ENCODE results near the gene GPT2.

- no peak for TF ChIP-seq CTCF (IDR thresholded peaks at IDR 0.05; ENCODE audit: insufficient read depth, low read depth, low read length)
- TF ChIP-seq EZH2 (IDR thresholded peaks at IDR 0.05; ENCODE audit: insufficient read depth, low read length): no peak
Observed at GRCh38 chr16:46918400-46918799, 34.2 kb downstream of the GPT2 start.

Measured in astrocyte (in vitro differentiated cells and primary cell).